Muscle of leg (tissue), 11 donors: Measurements from ENCODE around the gene ST8SIA1. TPM values are rescaled to one million over a fixed set of nuclear protein-coding genes. Genes with fewer than 3 reads are reported as not detected.

ENCODE experiments used
- DNase-seq: peaks from one replicate; pipeline ENCODE4 v3.0.0; 2013
- H3K27ac ChIP-seq: one replicate; pipeline ENCODE4 v1.5.1; 2013; ENCODE audit warnings: mild to moderate bottlenecking, low read length, control low read depth
- H3K27me3 ChIP-seq: one replicate; pipeline ENCODE4 v1.6.1; 2013; ENCODE audit warnings: low read length; ENCODE audit not compliant: control insufficient read depth, insufficient read depth
- H3K36me3 ChIP-seq: one replicate; pipeline ENCODE4 v1.6.1; 2013; ENCODE audit warnings: low read length; ENCODE audit not compliant: control insufficient read depth, insufficient read depth
- H3K4me1 ChIP-seq: one replicate; pipeline ENCODE4 v1.6.1; 2013; ENCODE audit warnings: low read length; ENCODE audit not compliant: control insufficient read depth, insufficient read depth
- H3K4me3 ChIP-seq: one replicate; pipeline ENCODE4 v1.5.1; 2013; ENCODE audit warnings: low read length, control low read depth
- H3K9me3 ChIP-seq: replicated peaks from 2 replicates; pipeline ENCODE4 v1.6.1; 2013; ENCODE audit warnings: low read depth, low read length; ENCODE audit not compliant: control insufficient read depth
- WGBS: methylation state at CpG from one replicate; pipeline ENCODE4 v1.1.5; 2013; ENCODE audit warnings: missing lambda C conversion rate; ENCODE audit not compliant: insufficient coverage; 5-methylcytosine and 5-hydroxymethylcytosine counted together
- polyA plus RNA-seq, 8 donors: library from polyadenylated mRNA; unstranded; fragments of 120-200 nt; gene quantifications; one replicate each; pipeline versions ENCODE4 v1.2.1 to v1.2.3, GENCODE V29; 2013; ENCODE audit warnings: inconsistent platforms in 1 of 8, low replicate concordance in 1 of 8; ENCODE audit not compliant: insufficient read length in 8 of 8, insufficient read depth in 1 of 8
- total RNA-seq: library from RNA; stranded (reverse); fragments of 120-200 nt; gene quantifications from one replicate; pipeline ENCODE4 v1.2.4, GENCODE V29; 2013

ST8SIA1 gene
- total and polyA plus RNA-seq, 9 donors = 6.4 to 8.6 (median 7.4) TPM

DNA sequence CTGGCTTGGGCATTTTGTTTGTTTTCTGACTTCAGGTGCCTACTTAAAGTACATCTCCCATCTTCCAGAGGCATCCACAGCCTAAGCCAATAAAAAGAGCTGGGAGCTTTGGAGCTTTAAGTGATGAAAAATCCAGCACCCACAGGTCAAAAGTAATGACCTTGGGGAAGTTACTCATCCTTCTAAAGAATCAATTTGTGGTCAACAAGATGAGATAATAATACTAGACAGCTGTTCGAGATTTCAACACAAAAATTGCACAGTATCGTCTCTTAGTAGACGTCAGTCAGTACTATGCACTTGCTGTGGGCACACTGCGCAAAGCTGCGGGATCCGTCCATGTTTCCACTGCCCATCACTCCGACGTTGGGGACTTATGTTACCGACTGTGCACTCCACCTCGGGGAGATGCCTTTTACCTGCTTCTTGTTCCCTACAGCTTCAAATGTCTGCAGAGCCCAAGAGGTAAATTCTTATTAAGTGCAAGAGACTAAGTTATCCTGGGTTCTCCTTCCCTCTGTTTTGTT is 1.3 kb downstream of the ST8SIA1 start:
- peaks cover 8% of the 10 kb centered on the region for H3K27me3 ChIP-seq
- WGBS = 54% methylated on average over 5 of the region's 10 CpGs
- H3K36me3 ChIP-seq = peaks cover 6% of the 10 kb centered on the region
- H3K9me3 ChIP-seq = no peaks in the 10 kb centered on the region
- DNase-seq = no peak
- peak overlapping the region; percentile 83 for H3K4me3 ChIP-seq
- H3K4me1 ChIP-seq = peaks cover 14% of the 10 kb centered on the region
- peak overlapping the region; percentile 17 for H3K27ac ChIP-seq

DNA sequence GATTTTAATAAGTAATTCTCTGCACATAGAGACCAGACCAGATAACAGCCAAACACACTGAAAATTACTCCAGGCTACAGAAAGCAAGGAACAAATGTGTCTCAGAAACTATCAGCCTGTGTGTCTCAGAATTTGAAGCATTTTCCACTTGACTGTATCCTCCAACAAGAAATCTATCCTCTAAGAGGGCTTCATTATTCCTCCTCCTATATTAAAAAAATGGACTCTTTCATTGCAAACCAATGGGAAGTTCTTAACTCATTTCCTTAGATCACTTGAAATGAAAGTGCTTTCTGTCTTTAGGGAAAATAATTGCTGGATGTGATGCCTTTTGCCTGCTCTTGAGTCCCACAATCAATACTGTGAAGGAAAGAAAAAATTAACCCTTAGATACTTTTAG is 2.3 kb downstream of the ST8SIA1 start:
- DNase-seq = peak; percentile 27
- Histone ChIP-seq H3K9me3 (no peaks in the 10 kb centered on the region), H3K36me3 (peaks cover 6% of the 10 kb centered on the region), H3K4me3 (no peak overlapping the region), H3K4me1 (peaks cover 16% of the 10 kb centered on the region), H3K27ac (no peak overlapping the region), H3K27me3 (peaks cover 8% of the 10 kb centered on the region)

DNA sequence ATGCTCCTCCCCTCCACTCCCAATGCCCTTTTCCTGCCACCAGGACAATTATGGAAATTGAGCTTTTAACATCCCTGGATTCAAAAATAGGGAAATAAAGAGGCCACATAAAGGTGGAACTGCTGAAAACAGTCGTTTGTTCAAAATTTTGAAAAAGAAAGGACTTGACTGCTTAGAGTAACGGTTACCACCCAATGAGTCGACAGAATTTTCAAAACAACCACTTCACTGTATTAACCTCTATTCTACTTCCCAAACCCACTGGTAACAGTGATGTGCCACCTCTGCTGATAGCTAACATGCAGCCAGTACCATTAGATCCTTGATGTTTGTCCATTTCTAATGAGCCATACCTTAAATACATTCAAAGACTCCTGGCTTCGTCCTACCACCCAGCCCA is 4.9 kb downstream of the ST8SIA1 start:
- Histone ChIP-seq H3K36me3 (peaks cover 6% of the 10 kb centered on the region), H3K4me3 (no peak overlapping the region), H3K27ac (no peak overlapping the region), H3K27me3 (peaks cover 8% of the 10 kb centered on the region), H3K9me3 (no peaks in the 10 kb centered on the region), H3K4me1 (peaks cover 13% of the 10 kb centered on the region)
- WGBS = 96% methylated on average over 2 of the region's 4 CpGs
- no peak for DNase-seq

DNA sequence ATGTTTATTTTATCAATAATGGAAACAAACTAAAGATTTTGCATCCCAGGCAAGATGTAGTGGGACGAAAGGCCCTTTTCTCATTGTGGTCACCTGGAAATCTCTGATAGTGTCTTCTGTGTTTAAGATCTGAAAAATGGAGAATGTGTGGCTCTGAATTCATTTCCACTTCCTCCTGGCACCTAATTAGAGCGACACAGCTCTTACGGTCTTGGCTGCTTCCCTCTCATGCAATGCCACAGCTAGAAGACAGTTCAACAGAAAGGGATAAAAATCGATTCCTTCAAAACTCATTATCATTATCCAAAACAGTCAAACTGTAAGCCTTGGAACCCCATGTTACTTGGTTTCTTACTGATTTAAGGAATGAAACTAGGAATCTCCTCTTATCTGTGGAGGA is 9.3 kb downstream of the ST8SIA1 start:
- peaks cover 7% of the 10 kb centered on the region for H3K36me3 ChIP-seq
- no peak for DNase-seq
- WGBS = no CpG with 5 or more reads among the region's 4 CpGs
- H3K4me1 ChIP-seq = peaks cover 2% of the 10 kb centered on the region
- no peak overlapping the region for H3K27ac ChIP-seq
- H3K9me3 ChIP-seq = no peaks in the 10 kb centered on the region
- H3K4me3 ChIP-seq = no peak overlapping the region
- no peaks in the 10 kb centered on the region for H3K27me3 ChIP-seq

DNA sequence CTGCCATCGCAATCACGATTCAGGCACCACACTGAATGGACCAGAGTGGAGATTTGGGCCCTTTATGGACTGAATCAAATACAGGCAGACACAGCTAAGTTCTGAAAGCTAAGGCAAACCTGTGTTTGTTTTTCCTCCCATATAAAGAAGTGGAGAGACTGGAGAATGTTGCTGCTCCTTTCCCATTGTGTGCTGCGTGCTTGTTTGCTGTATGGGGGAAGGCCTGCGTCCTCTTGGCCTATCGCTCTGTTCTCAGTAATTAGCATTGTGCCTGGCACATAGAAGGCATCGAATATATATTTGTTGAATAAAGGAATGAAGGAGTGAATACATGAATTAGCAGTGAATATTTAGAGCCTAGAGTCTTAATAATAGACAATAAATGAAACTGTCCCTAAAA is 12.4 kb downstream of the ST8SIA1 start:
- 72% methylated on average over 5 of the region's 6 CpGs for WGBS

DNA sequence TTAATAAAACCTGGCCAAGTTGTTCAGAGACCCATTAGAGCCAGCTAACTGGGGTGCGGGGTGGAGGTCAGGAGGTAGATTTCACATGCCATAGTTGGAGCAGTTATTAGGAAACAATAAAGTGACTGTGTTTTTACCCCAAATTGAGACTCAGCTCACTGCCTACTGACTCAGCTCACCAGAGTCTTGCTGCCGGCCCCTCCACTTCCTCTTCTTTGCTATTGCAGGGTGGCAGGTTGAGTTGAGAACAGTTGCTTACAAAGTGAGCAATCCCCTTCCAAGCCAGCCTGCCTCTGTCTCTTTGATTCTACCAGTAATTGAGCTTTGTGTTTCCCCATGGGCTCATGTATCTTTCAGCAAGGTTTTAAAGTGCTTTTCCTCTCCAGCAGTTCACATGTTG is 12.9 kb downstream of the ST8SIA1 start:
- peaks cover 2% of the 10 kb centered on the region for H3K36me3 ChIP-seq
- no peaks in the 10 kb centered on the region for H3K27me3 ChIP-seq
- no CpG with 5 or more reads among the region's 2 CpGs for WGBS
- H3K27ac ChIP-seq = no peak overlapping the region
- no peak for DNase-seq
- H3K9me3 ChIP-seq = no peaks in the 10 kb centered on the region
- no peak overlapping the region for H3K4me3 ChIP-seq
- H3K4me1 ChIP-seq = no peaks in the 10 kb centered on the region

More for the DNA sequence above, 12.4 kb downstream of the ST8SIA1 start:
- no peak overlapping the region for H3K27ac ChIP-seq
- H3K4me3 ChIP-seq = no peak overlapping the region
- no peaks in the 10 kb centered on the region for H3K9me3 ChIP-seq
- H3K36me3 ChIP-seq = peaks cover 2% of the 10 kb centered on the region
- no peak for DNase-seq
- H3K4me1 ChIP-seq = no peaks in the 10 kb centered on the region
- no peaks in the 10 kb centered on the region for H3K27me3 ChIP-seq

DNA sequence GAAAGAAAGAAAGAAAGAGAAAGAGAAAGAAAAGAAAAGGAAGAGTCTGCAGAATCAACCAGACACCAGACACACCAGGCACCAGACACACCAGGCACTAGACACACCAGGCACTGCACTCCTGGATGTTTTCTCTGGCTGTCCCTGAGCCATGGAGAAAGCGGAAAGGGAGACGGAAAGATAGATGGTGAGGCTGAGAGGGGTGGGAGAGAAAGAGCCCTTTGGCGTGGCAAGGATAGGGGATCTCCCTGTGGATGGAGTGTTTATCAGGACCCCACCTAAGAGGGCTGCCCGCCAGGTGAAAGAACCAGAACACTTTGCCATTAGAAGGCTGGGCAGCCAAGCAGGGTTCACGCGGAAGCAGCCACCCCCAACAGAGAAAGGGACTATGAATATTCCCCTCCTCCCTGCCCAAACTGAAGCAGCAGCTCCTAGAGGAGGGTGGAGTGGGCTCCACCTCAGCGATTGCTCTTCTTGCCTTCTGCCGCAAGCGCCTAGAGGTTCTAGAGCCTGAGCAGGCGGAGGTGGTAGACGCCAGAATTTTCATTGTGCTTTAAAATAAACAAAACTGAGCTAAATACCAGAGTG is 13.4 kb downstream of the ST8SIA1 start:
- Histone ChIP-seq H3K27me3 (no peaks in the 10 kb centered on the region), H3K36me3 (peaks cover 2% of the 10 kb centered on the region), H3K4me1 (no peaks in the 10 kb centered on the region), H3K4me3 (no peak overlapping the region), H3K27ac (no peak overlapping the region), H3K9me3 (no peaks in the 10 kb centered on the region)
- 90% methylated on average over 6 of the region's 11 CpGs for WGBS
- no peak for DNase-seq

DNA sequence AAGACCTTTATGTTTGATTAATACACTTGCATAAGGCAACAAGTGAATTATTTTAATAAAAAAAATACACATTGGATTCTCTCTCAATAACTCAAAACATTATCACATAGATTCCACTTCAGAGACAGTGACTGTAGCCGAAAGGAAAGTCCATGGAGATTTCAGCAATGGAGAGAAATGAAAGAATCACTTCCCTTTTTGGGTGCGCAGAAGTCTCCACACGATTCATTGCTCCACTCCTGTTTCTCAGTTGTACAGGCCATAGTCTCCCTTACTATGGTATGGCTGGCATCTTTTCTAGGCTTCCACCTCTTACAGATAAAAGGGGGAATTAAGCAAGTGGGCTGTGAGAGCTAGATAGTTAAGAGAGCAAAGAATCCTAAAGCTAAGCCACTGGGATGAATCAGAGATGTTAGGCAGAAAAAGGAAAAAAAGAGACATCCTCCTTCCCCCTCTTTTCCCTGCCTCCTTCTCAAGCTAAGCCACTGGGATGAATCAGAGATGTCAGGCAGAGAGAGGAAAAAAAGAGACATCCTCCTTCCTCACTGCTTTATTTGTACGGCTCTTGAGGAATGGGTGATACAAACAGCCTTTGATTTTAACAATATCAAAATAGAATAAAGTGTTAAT is 16.3 kb downstream of the ST8SIA1 start:
- H3K27me3 ChIP-seq = no peaks in the 10 kb centered on the region
- peaks cover 2% of the 10 kb centered on the region for H3K4me1 ChIP-seq
- DNase-seq = no peak
- no peak overlapping the region for H3K4me3 ChIP-seq
- no peak overlapping the region for H3K27ac ChIP-seq
- WGBS = 100% methylated on average over 1 of the region's 4 CpGs
- H3K9me3 ChIP-seq = no peaks in the 10 kb centered on the region
- no peaks in the 10 kb centered on the region for H3K36me3 ChIP-seq

DNA sequence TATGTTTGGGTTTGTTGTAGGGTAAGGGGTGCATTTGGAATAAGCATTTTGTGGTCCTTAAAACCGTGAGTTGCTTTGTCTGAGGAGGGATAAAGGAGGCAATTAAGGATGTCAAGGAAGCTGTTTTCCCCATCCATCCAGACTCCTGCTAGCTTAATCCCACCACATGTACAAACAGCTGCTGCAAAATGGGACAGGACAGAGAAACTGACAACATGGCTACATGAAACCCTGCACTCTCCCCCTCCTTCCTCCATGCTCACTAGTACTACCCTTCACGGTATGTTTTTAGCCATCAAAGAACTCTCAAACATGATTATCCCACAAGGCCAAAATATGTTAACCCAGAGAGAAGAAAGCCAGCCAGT is 20.6 kb downstream of the ST8SIA1 start:
- H3K9me3 ChIP-seq = no peaks in the 10 kb centered on the region
- peaks cover 3% of the 10 kb centered on the region for H3K36me3 ChIP-seq
- peak; percentile 58 for DNase-seq
- no peaks in the 10 kb centered on the region for H3K27me3 ChIP-seq
- peaks cover 20% of the 10 kb centered on the region for H3K4me1 ChIP-seq
- no CpG with 5 or more reads among the region's 2 CpGs for WGBS
- no peak overlapping the region for H3K4me3 ChIP-seq
- peak overlapping the region; percentile 80 for H3K27ac ChIP-seq

DNA sequence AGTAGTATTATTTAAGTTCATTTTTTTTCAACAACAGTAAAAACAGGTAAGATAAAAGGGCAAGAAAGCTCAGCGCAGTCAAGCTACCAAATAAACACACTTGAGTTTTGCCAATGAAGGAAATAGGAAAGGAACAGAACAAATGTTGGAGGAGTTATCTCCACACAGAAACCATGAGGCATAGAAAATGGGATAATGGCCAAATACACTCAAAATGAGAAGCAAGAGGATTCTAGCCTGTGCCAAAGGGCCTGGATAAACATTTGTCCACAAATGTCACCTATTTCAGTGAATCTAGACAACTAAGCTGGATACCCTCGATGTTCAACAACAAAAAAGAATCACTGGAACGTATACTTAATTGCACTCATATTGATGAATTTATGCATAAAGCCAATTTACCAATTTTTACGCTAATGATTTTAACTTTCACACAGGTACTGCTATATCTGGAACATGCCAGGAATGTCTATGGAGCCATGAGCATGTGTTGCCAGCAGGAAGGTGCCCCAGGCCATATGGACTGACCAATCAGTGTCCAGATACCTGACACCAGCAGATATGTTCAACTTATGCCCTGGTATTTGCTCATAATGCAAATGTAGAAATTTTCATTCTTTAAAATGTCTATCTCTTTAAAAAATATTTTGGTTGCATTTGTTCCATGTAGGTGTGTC is 21.1 kb downstream of the ST8SIA1 start:
- peaks cover 20% of the 10 kb centered on the region for H3K4me1 ChIP-seq
- H3K36me3 ChIP-seq = peaks cover 3% of the 10 kb centered on the region
- H3K27ac ChIP-seq = peak overlapping the region; percentile 80
- WGBS = no CpG with 5 or more reads among the region's 4 CpGs
- H3K9me3 ChIP-seq = no peaks in the 10 kb centered on the region
- DNase-seq = peak; percentile 67
- H3K4me3 ChIP-seq = no peak overlapping the region
- no peaks in the 10 kb centered on the region for H3K27me3 ChIP-seq
